Measurements from ENCODE around the gene HMBS.
A peak's percentile ranks its signal among the peaks of the same experiment; 100 is the strongest.

Gene HMBS

GRCh38 chr11:119081682-119082260, 2.9 kb upstream of the HMBS start:
- ChIA-PET POLR2A (interaction anchor here (1.0 to 5.5 kb wide), 2 partner anchors 13 to 14 kb away, joined by 4 to 76 read pairs; partner anchors contain the start of gene VPS11), CTCF (interaction anchor here (0.9 to 2.0 kb wide), 4 partner anchors 10 to 25 kb away, joined by 3 to 5 read pairs (median 4); partner anchors contain the start of gene VPS11)
- no peak for DNase-seq (ENCODE audit: extremely low spot score)
- no peak for TF ChIP-seq CTCF (IDR thresholded peaks at IDR 0.05; ENCODE audit: control extremely low read depth, extremely low read depth, low read depth, missing control alignments)

- TF ChIP-seq CTCF (IDR thresholded peaks at IDR 0.05; ENCODE audit: control extremely low read depth, extremely low read depth, low read depth, missing control alignments): no peak
- DNase-seq (ENCODE audit: extremely low spot score): peak; percentile 34
- ChIA-PET POLR2A (interaction anchor here (0.6 to 5.5 kb wide), 14 partner anchors 7 to 1758 kb away, joined by 3 to 76 read pairs (median 8); partner anchors contain the start of genes HINFP, HYOU1 and VPS11), CTCF (interaction anchor here (0.8 to 1.6 kb wide), 5 partner anchors 9 to 18 kb away, joined by 3 to 7 read pairs (median 4); partner anchors contain the start of genes DPAGT1 and VPS11)
Measured at GRCh38 chr11:119085437-119085847, 761 bp downstream of the HMBS start.

DNA sequence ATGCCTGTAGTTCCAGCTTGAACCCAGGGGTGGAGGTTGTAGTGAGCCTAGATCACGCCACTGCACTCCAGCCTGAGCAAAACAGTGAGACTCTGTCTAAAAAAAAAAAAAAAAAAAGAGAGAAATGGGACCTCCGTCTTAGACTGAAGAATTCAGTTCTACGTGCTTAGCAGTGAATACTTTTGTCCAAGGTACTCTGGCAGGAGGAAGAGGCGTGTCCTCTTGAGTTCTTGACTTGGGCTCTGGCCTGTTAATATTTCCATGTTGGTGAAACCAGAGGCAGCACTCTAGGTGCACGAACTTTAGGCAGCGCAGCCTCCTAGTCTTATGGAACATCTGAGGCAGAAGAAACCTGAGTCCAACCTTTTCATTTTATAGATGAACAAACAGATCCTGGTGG, 2.4 kb downstream of the HMBS start:
- CTCF ChIA-PET: interaction anchor here (1.0 to 1.6 kb wide), 4 partner anchors 8 to 39 kb away, joined by 3 to 5 read pairs (median 4); a partner anchor contains a TSS
- DNase-seq (ENCODE audit: extremely low spot score): no peak
- POLR2A ChIA-PET: no interaction called here

GRCh38 chr11:119087747-119088241, 3.1 kb downstream of the HMBS start:
- ChIA-PET POLR2A (no interaction called here), CTCF (interaction anchor here (1.1 kb wide), 1 partner anchor 20 kb away, joined by 3 read pairs; the partner anchor contains the start of gene VPS11)
- TF ChIP-seq CTCF (IDR thresholded peaks at IDR 0.05; ENCODE audit: control extremely low read depth, extremely low read depth, low read depth, missing control alignments): no peak
- no peak for DNase-seq (ENCODE audit: extremely low spot score)

More for the DNA sequence above, 2.4 kb downstream of the HMBS start:
- no peak for TF ChIP-seq CTCF (IDR thresholded peaks at IDR 0.05; ENCODE audit: control extremely low read depth, extremely low read depth, low read depth, missing control alignments)

GRCh38 chr11:119088406-119088805, 3.7 kb downstream of the HMBS start:
- CTCF ChIA-PET: interaction anchor here (1.1 kb wide), 1 partner anchor 21 kb away, joined by 3 read pairs; the partner anchor contains the start of gene VPS11
- no peak for DNase-seq (ENCODE audit: extremely low spot score)
- POLR2A ChIA-PET: no interaction called here
- TF ChIP-seq CTCF (IDR thresholded peaks at IDR 0.05; ENCODE audit: control extremely low read depth, extremely low read depth, low read depth, missing control alignments): no peak

GRCh38 chr11:119089319-119089718, 4.6 kb downstream of the HMBS start:
- ChIA-PET CTCF (no interaction called here), POLR2A (no interaction called here)
- no peak for DNase-seq (ENCODE audit: extremely low spot score)
- no peak for TF ChIP-seq CTCF (IDR thresholded peaks at IDR 0.05; ENCODE audit: control extremely low read depth, extremely low read depth, low read depth, missing control alignments)
